GM23338 (cell line): Measurements from ENCODE around the gene DDIT3. TPM values are rescaled to one million over a fixed set of nuclear protein-coding genes. Genes with fewer than 3 reads are reported as not detected.
A peak's percentile ranks its signal among the peaks of the same experiment; 100 is the strongest.

Source experiments
- ATAC-seq: fragments of 200-7000 bp; cut with Tn5 transposase; 3 replicates; pipeline ENCODE4 v1.9.1; 2020
- DNase-seq: peaks from one replicate; pipeline ENCODE4 v3.0.0-alpha.2; 2015; ENCODE audit warnings: low spot score
- H2AFZ ChIP-seq: fragments of 200-600 bp; sonication (generic); 2 replicates; pipeline ENCODE4 v1.8.0; 2016; ENCODE audit warnings: antibody characterized with exemption, mild to moderate bottlenecking, moderate library complexity
- H3F3A ChIP-seq: fragments of 200-600 bp; sonication (generic); replicated peaks from 2 replicates; pipeline ENCODE4 v1.8.0; 2017; ENCODE audit warnings: antibody characterized with exemption, mixed run types, low read depth
- H3K27ac ChIP-seq: fragments of 200-600 bp; sonication (generic); 2 replicates; pipeline ENCODE4 v1.6.1; 2016; ENCODE audit warnings: low read depth
- H3K27me3 ChIP-seq: fragments of 200-600 bp; sonication (generic); 2 replicates; pipeline ENCODE4 v1.8.0; 2016; ENCODE audit warnings: mild to moderate bottlenecking, mixed run types, moderate library complexity; ENCODE audit not compliant: insufficient read depth
- H3K36me3 ChIP-seq: fragments of 200-600 bp; sonication (generic); 2 replicates; pipeline ENCODE4 v1.8.0; 2016; ENCODE audit warnings: mild to moderate bottlenecking; ENCODE audit not compliant: insufficient read depth
- H3K4me1 ChIP-seq: fragments of 200-600 bp; sonication (generic); 2 replicates; pipeline ENCODE4 v1.8.0; 2016; ENCODE audit warnings: mild to moderate bottlenecking, moderate library complexity; ENCODE audit not compliant: insufficient read depth
- H3K4me2 ChIP-seq: fragments of 200-600 bp; sonication (generic); 2 replicates; pipeline ENCODE4 v1.7.1; 2017; ENCODE audit warnings: mixed run types
- H3K4me3 ChIP-seq: fragments of 200-600 bp; sonication (generic); 2 replicates; pipeline ENCODE4 v1.6.1; 2016; ENCODE audit warnings: mixed run types
- H3K79me2 ChIP-seq: fragments of 200-600 bp; sonication (generic); replicated peaks from 2 replicates; pipeline ENCODE4 v1.8.0; 2017; ENCODE audit warnings: mild to moderate bottlenecking; ENCODE audit not compliant: insufficient read depth
- H3K9me2 ChIP-seq: fragments of 200-600 bp; sonication (generic); 2 replicates; pipeline ENCODE4 v1.8.0; 2017; ENCODE audit not compliant: insufficient read depth
- H4K20me1 ChIP-seq: fragments of 200-600 bp; sonication (generic); replicated peaks from 2 replicates; pipeline ENCODE4 v1.8.0; 2017; ENCODE audit warnings: mild to moderate bottlenecking; ENCODE audit not compliant: insufficient read depth
- H3K27ac Mint-ChIP-seq: 2 replicates; pipeline ENCODE4 v1.8.0; 2020; ENCODE audit warnings: inconsistent platforms, mild to moderate bottlenecking, moderate library complexity, mixed read lengths
- H3K27me3 Mint-ChIP-seq: 3 replicates; pipeline ENCODE4 v1.8.0; 2022; ENCODE audit warnings: low read depth, mild to moderate bottlenecking, moderate library complexity, mixed read lengths, inconsistent platforms; ENCODE audit not compliant: insufficient read depth, poor library complexity
- H3K36me3 Mint-ChIP-seq: 3 replicates; pipeline ENCODE4 v1.8.0; 2021; ENCODE audit warnings: low read depth, mild to moderate bottlenecking, inconsistent platforms, moderate library complexity, mixed read lengths
- H3K4me1 Mint-ChIP-seq: 3 replicates; pipeline ENCODE4 v1.8.0; 2020; ENCODE audit warnings: mild to moderate bottlenecking, inconsistent platforms, mixed read lengths
- H3K4me3 Mint-ChIP-seq: 3 replicates; pipeline ENCODE4 v1.8.0; 2021; ENCODE audit warnings: moderate library complexity, mild to moderate bottlenecking, inconsistent platforms, mixed read lengths
- H3K9me3 Mint-ChIP-seq: 3 replicates; pipeline ENCODE4 v1.8.0; 2020; ENCODE audit warnings: moderate library complexity, mild to moderate bottlenecking, inconsistent platforms, mixed read lengths
- CREB1 ChIP-seq: fragments of 250-450 bp; sonication (Bioruptor Pico); IDR thresholded peaks from 2 replicates; pipeline ENCODE4 v1.5.0; 2020; ENCODE audit warnings: low read depth, mild to moderate bottlenecking, moderate library complexity
- EZH2 ChIP-seq: fragments of 200-600 bp; sonication (generic); IDR thresholded peaks from one replicate; pipeline ENCODE4 v1.8.0; 2017; ENCODE audit warnings: antibody characterized with exemption, mild to moderate bottlenecking, low read depth; ENCODE audit not compliant: unreplicated experiment
- JUNB ChIP-seq: IDR thresholded peaks from one replicate; pipeline ENCODE4 v1.6.1; 2016; ENCODE audit warnings: antibody characterized with exemption; ENCODE audit not compliant: unreplicated experiment
- NANOG ChIP-seq: IDR thresholded peaks from 2 replicates; pipeline ENCODE4 v1.6.1; 2016; ENCODE audit warnings: antibody characterized with exemption, borderline replicate concordance
- POLR2AphosphoS5 ChIP-seq: IDR thresholded peaks from 2 replicates; pipeline ENCODE4 v1.6.1; 2016; ENCODE audit warnings: antibody characterized with exemption, low read depth
- REST ChIP-seq: IDR thresholded peaks from one replicate; pipeline ENCODE4 v1.6.1; 2018; ENCODE audit warnings: antibody characterized with exemption; ENCODE audit not compliant: unreplicated experiment
- ZNF114 ChIP-seq: fragments of 250-450 bp; sonication (Bioruptor Pico); IDR thresholded peaks from 2 replicates; pipeline ENCODE4 v1.5.0; 2020; ENCODE audit warnings: mild to moderate bottlenecking, moderate library complexity
- ZNF331 ChIP-seq: fragments of 250-450 bp; sonication (Bioruptor Pico); IDR thresholded peaks from 2 replicates; pipeline ENCODE4 v1.5.0; 2020; ENCODE audit warnings: low read depth, mild to moderate bottlenecking, moderate library complexity
- polyA plus RNA-seq: library from polyadenylated mRNA; unstranded; fragments of >200 nt; fragmentation: Nextera tagmentation; extraction: Ambion mirVana; gene quantifications from 2 replicates; pipeline ENCODE4 v1.2.1, GENCODE V29; 2016
- total RNA-seq: library from RNA; depleted of rRNA; stranded (reverse); fragments of >200 nt; shearing (Covaris generic); gene quantifications from 2 replicates; pipeline ENCODE4 v1.2.3, GENCODE V29; 2014
- TF ChIP-seq, protein P1 (sequence below), 2 experiments: fragments of 200-600 bp in 1 of 2; sonication (generic) in 1 of 2; conservative IDR thresholded peaks; 2 replicates each; pipeline versions ENCODE4 v1.5.1 to v1.6.1; 2016 to 2017; ENCODE audit warnings: antibody characterized with exemption in 2 of 2, low read depth in 2 of 2, mild to moderate bottlenecking in 2 of 2, moderate library complexity in 1 of 2

The DDIT3 gene
- total and polyA plus RNA-seq, 2 experiments from 2014 or later: 3.9 to 12.5 TPM

- TF ChIP-seq REST: no peak
- TF ChIP-seq NANOG: no peak
- no peak for TF ChIP-seq CREB1 (CRISPR knock-in tag)
- TF ChIP-seq EZH2: no peak
- TF ChIP-seq ZNF114 (CRISPR knock-in tag): no peak
- TF ChIP-seq, protein P1, sequence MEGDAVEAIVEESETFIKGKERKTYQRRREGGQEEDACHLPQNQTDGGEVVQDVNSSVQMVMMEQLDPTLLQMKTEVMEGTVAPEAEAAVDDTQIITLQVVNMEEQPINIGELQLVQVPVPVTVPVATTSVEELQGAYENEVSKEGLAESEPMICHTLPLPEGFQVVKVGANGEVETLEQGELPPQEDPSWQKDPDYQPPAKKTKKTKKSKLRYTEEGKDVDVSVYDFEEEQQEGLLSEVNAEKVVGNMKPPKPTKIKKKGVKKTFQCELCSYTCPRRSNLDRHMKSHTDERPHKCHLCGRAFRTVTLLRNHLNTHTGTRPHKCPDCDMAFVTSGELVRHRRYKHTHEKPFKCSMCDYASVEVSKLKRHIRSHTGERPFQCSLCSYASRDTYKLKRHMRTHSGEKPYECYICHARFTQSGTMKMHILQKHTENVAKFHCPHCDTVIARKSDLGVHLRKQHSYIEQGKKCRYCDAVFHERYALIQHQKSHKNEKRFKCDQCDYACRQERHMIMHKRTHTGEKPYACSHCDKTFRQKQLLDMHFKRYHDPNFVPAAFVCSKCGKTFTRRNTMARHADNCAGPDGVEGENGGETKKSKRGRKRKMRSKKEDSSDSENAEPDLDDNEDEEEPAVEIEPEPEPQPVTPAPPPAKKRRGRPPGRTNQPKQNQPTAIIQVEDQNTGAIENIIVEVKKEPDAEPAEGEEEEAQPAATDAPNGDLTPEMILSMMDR (conservative IDR thresholded peaks at IDR 0.05; ENCODE audit: low read depth in 2 of 2): no peak
- TF ChIP-seq JUNB: no peak
Measured at GRCh38 chr12:57477710-57478681, 42.3 kb downstream of the DDIT3 start (continued).

GRCh38 chr12:57476993-57477709 lies 43.2 kb downstream of the DDIT3 start:
- H2AFZ ChIP-seq: peak overlapping the region; percentile 23; the same call in 1 of the 2 replicates
- peak overlapping the region; percentile 98 for H3K4me2 ChIP-seq
- no peaks in the 10 kb centered on the region for H3K36me3 ChIP-seq
- H3K79me2 ChIP-seq: no peaks in the 10 kb centered on the region
- no peaks in the 10 kb centered on the region for H4K20me1 ChIP-seq
- Mint-ChIP-seq H3K9me3 (no peaks in the 10 kb centered on the region; the same call in 2 of the 3 replicates), H3K27me3 (peaks cover 61% of the 10 kb centered on the region), H3K4me3 (peak overlapping the region; percentile 75; the same call in 2 of the 3 replicates), H3K27ac (no peak overlapping the region), H3K36me3 (peaks cover 8% of the 10 kb centered on the region; the same call in 1 of the 3 replicates), H3K4me1 (peaks cover 50% of the 10 kb centered on the region)
- DNase-seq (no peak), ATAC-seq (no peak)
- H3F3A ChIP-seq: peaks cover 9% of the 10 kb centered on the region
- peaks cover 53% of the 10 kb centered on the region for H3K27me3 ChIP-seq
- peaks cover 44% of the 10 kb centered on the region for H3K4me1 ChIP-seq
- H3K27ac ChIP-seq: no peak overlapping the region
- no peaks in the 10 kb centered on the region for H3K9me2 ChIP-seq
- H3K4me3 ChIP-seq: peak overlapping the region; percentile 82; the same call in 1 of the 2 replicates
- TF ChIP-seq ZNF331 (CRISPR knock-in tag) (no peak), CREB1 (CRISPR knock-in tag) (no peak), ZNF114 (CRISPR knock-in tag) (no peak), POLR2AphosphoS5 (no peak), REST (no peak), JUNB (no peak), EZH2 (no peak)
- TF ChIP-seq, protein P1 (conservative IDR thresholded peaks at IDR 0.05; ENCODE audit: low read depth in 2 of 2): no peak
